ENCODE results near the gene F8.

GRCh38 chrX:154840856-154841255 is 181.7 kb downstream of the F8 start:
- TF ChIP-seq CTCF (IDR thresholded peaks at IDR 0.05), result peak in 2 of 7 experiments; percentile 39 to 40
- TF ChIP-seq POLR2AphosphoS5 (IDR thresholded peaks at IDR 0.05), result no peak
- no peak for TF ChIP-seq POLR2A (IDR thresholded peaks at IDR 0.05)
- TF ChIP-seq EP300 (IDR thresholded peaks at IDR 0.05), result no peak
